Measurements from ENCODE around the gene CDCA7. TPM values are rescaled to one million over a fixed set of nuclear protein-coding genes. Genes with fewer than 3 reads are reported as not detected.

The CDCA7 gene
- total and polyA plus RNA-seq, 3 donors from 2014 or later: 10.8 to 14.6 (median 10.8) TPM

DNA sequence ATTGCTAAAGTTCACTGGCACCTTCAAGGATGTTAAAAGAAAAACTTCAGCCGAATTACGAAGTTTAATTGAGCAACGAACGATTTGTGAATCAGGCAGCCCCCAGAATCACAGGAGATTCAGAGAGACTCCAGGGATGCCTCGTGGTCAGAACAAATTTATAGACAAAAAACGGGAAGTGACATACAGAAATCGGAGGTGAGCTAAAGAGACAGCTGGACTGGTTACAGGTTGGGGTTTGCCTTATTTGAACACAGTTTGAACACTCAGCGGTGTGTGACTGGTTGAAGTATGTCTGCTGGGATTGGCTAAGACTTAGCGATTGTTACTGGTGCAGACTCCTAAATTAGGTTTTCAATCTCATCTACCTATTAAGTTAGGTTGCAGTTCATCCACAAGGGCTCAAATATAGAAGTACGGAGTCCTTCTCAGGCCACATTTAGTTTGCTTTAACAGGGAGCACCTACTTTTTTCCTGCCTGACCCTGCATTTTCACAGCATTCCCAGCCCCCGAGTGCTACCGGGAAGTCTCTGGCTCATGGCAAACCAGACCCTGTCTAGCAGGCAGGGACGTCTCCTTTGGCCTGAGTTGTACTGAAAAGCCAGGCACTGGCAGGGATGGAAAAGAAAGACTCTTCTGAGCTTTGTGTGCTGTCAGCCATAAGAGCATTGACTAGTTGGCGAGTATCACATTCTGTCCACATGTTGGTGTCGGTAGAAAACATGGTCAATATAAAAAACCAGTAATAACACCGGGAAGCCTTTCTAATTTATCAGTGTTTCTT, 41.1 kb downstream of the CDCA7 start:
- no peaks in the 10 kb centered on the region for H3K27me3 ChIP-seq
- peak overlapping the region in 1 of 2 donors; percentile 5 for H3K4me3 ChIP-seq
- no peaks in the 10 kb centered on the region for H3K9me3 ChIP-seq
- 62 to 67% methylated on average over 16 of the region's 16 CpGs for WGBS, 2 donors
- H3K27ac ChIP-seq: no peak overlapping the region
- DNase-seq: no peak
- TF ChIP-seq POLR2A (IDR thresholded peaks at IDR 0.05): no peak
- TF ChIP-seq, protein P1, sequence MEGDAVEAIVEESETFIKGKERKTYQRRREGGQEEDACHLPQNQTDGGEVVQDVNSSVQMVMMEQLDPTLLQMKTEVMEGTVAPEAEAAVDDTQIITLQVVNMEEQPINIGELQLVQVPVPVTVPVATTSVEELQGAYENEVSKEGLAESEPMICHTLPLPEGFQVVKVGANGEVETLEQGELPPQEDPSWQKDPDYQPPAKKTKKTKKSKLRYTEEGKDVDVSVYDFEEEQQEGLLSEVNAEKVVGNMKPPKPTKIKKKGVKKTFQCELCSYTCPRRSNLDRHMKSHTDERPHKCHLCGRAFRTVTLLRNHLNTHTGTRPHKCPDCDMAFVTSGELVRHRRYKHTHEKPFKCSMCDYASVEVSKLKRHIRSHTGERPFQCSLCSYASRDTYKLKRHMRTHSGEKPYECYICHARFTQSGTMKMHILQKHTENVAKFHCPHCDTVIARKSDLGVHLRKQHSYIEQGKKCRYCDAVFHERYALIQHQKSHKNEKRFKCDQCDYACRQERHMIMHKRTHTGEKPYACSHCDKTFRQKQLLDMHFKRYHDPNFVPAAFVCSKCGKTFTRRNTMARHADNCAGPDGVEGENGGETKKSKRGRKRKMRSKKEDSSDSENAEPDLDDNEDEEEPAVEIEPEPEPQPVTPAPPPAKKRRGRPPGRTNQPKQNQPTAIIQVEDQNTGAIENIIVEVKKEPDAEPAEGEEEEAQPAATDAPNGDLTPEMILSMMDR (IDR thresholded peaks at IDR 0.05): no peak
- intact Hi-C loops (cut with DNase I; ENCODE audit: low total_unique reads): no loop called here
- H3K4me1 ChIP-seq: no peaks in the 10 kb centered on the region
- no peaks in the 10 kb centered on the region for H3K36me3 ChIP-seq (ENCODE audit: low read depth, missing control alignments)

DNA sequence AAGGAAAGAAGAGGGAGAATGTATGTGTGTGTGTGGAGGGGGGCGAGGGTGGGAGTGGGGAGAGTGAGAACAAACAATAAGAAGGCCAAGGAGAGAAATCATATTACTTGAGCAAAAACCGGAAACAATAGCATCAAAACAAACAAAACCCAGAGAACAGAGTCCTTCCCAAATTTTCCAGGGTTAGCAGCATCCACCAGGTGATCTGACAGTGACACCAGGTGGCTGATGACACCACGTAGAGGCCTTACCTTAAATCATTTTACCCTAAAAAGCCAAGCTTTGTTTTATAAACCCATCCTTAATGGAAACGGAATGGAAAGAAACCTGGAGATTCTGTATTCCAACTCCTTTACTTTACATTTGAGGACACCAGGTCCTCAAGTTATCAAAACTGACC, 42.9 kb downstream of the CDCA7 start:
- intact Hi-C loops (cut with DNase I; ENCODE audit: low total_unique reads): no loop called here
- Histone ChIP-seq H3K4me1 (no peaks in the 10 kb centered on the region), H3K4me3 (no peak overlapping the region), H3K9me3 (no peaks in the 10 kb centered on the region), H3K27me3 (no peaks in the 10 kb centered on the region), H3K27ac (no peak overlapping the region), H3K36me3 (ENCODE audit: low read depth, missing control alignments) (no peaks in the 10 kb centered on the region)
- TF ChIP-seq, protein P1 (IDR thresholded peaks at IDR 0.05): no peak
- TF ChIP-seq POLR2A (IDR thresholded peaks at IDR 0.05): no peak
- no peak for DNase-seq
- 86 to 92% methylated on average over 4 of the region's 4 CpGs for WGBS, 2 donors

DNA sequence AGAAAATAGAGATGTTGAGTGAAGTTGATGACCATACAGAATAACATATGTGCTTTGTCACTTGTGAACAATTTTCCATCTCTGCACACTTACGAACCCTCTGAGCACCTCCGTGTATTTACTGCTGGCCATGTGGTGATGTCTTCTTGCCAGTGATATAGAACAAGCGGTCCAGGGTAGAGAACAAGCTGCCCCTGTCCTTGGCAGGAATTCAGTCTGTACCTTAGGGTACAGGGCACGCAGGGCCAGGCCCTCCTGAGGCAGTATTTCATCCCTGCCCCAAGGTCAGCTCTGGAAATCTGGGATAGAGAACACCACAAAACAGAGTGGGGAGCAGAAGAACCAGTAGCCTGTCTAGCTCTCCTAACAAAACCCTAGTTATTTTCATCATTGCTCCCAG, 44.6 kb downstream of the CDCA7 start:
- 47 to 60% methylated on average over 4 of the region's 4 CpGs for WGBS, 2 donors

DNA sequence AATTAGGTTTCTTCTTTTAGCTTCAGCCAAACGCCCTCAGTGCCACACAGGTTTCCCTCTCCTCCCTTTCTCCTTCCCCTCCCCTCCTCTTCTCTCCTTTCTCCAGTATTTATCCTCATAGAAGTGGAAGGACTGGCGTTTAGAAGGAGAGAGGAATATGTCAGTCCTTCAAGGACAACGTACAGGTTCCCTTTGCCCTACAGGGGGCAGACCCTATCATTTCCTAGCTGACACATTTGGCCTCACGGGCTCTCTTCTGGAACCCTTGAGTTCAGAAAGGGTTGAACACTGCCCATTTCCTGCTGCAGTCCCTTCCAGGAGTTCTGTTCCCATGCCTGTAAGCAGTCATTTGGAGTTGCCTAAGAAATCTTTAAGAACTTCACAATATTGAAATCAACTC, 46.1 kb downstream of the CDCA7 start:
- Histone ChIP-seq H3K4me1 (no peaks in the 10 kb centered on the region), H3K4me3 (no peak overlapping the region), H3K36me3 (ENCODE audit: low read depth, missing control alignments) (no peaks in the 10 kb centered on the region), H3K27me3 (no peaks in the 10 kb centered on the region), H3K9me3 (no peaks in the 10 kb centered on the region), H3K27ac (no peak overlapping the region)
- intact Hi-C loops (cut with DNase I; ENCODE audit: low total_unique reads): no loop called here
- DNase-seq: no peak
- 40% methylated on average over 4 of the region's 4 CpGs for WGBS, 2 donors
- TF ChIP-seq, protein P1 (IDR thresholded peaks at IDR 0.05): no peak
- TF ChIP-seq POLR2A (IDR thresholded peaks at IDR 0.05): no peak

More for the DNA sequence above, 44.6 kb downstream of the CDCA7 start:
- no peaks in the 10 kb centered on the region for H3K4me1 ChIP-seq
- intact Hi-C loops (cut with DNase I; ENCODE audit: low total_unique reads): no loop called here
- no peak overlapping the region for H3K4me3 ChIP-seq
- H3K27ac ChIP-seq: no peak overlapping the region
- H3K9me3 ChIP-seq: no peaks in the 10 kb centered on the region
- TF ChIP-seq, protein P1 (IDR thresholded peaks at IDR 0.05): no peak
- no peak for TF ChIP-seq POLR2A (IDR thresholded peaks at IDR 0.05)
- no peaks in the 10 kb centered on the region for H3K36me3 ChIP-seq (ENCODE audit: low read depth, missing control alignments)
- DNase-seq: no peak
- H3K27me3 ChIP-seq: no peaks in the 10 kb centered on the region

All from testis (tissue), 3 donors.